HG03066 (cell line): ENCODE data around the gene CPNE9.
"Not testable (repeated sequence)": the region's sequence is repeated elsewhere in the genome, so short reads cannot be mapped to it uniquely, and the experiment has no call there.

Experiments used
- ATAC-seq: cut with Tn5 transposase; IDR thresholded peaks from one replicate; pipeline ENCODE4 v1.9.1; 2021; ENCODE audit warnings: low read depth; ENCODE audit not compliant: unreplicated experiment

The CPNE9 gene

GRCh38 chr3:9771007-9771406 is 67.4 kb downstream of the CPNE9 start:
- ATAC-seq, result not testable (repeated sequence)

- ATAC-seq, result no peak
These were observed 73.5 kb downstream of the CPNE9 start for GRCh38 chr3:9776896-9777693.

GRCh38 chr3:9777694-9778021 is 74.0 kb downstream of the CPNE9 start:
- ATAC-seq, result no peak

GRCh38 chr3:9778143-9779074 is 74.8 kb downstream of the CPNE9 start:
- no peak for ATAC-seq

GRCh38 chr3:9779075-9779593 is 75.5 kb downstream of the CPNE9 start:
- no peak for ATAC-seq
